ENCODE results near the gene TNFAIP2. TPM values are rescaled to one million over a fixed set of nuclear protein-coding genes. Genes with fewer than 3 reads are reported as not detected.

Gene TNFAIP2
- total RNA-seq, 4 donors from 2014 or later = 56.0 to 215 (median 144) TPM

DNA sequence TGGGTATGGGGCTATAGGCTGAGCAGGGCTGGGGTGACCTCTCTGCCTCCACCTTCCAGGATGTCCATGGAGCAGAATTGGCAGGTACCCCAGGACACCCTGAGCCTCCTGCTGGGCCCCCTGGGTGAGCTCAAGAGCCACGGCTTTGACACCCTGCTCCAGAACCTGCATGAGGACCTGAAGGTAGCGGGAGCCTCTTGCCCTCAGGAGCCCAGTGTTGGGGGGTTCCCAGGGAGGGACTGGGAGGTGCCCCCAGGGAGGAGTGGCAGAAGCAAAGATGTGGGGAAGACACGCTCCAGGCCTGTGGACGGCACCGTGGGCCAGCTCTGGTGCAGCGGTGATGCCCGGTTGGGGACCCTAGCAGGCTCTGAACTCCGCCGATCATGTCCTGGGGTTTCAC is 8.3 kb downstream of the TNFAIP2 start:
- ATAC-seq (ENCODE audit: low FRiP score) = no peak
- DNase-seq (ENCODE audit: low spot score) = no peak

DNA sequence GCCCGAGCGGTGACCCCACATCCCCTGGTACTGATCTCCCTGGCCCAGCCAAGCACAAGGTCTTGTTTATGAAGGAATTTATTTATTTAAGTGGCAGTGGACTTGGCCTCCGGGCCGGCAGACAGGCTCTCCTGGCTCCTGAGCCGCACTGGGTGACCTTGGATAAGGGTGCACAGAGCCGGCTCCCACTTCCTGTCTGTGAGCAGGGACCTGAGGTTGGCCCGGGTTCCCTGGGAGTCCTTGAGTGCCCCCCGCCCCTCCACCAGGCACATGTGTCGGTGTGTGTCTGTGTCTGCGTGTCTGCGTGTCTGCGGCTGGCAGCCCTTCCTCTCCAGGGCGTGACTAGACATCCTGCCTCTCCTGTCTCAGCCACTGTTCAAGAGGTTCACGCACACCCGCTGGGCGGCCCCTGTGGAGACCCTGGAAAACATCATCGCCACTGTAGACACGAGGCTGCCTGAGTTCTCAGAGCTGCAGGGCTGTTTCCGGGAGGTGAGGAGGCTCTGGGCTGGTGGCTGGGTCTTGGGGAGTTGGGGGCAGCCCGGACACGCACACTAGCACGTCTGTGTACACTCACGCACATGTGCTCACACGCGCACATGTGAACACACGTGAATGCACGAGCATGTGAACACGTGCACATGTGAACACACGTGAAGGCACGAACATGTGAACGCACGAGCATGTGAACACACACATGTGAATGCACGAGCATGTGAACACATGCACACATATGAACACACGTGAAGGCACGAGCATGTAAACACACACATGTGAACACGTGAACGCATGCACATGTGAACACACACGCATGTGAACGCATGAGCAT is 9.3 kb downstream of the TNFAIP2 start:
- DNase-seq (ENCODE audit: low spot score) (no peak), ATAC-seq (ENCODE audit: low FRiP score) (no peak)
- TF ChIP-seq, protein P1, sequence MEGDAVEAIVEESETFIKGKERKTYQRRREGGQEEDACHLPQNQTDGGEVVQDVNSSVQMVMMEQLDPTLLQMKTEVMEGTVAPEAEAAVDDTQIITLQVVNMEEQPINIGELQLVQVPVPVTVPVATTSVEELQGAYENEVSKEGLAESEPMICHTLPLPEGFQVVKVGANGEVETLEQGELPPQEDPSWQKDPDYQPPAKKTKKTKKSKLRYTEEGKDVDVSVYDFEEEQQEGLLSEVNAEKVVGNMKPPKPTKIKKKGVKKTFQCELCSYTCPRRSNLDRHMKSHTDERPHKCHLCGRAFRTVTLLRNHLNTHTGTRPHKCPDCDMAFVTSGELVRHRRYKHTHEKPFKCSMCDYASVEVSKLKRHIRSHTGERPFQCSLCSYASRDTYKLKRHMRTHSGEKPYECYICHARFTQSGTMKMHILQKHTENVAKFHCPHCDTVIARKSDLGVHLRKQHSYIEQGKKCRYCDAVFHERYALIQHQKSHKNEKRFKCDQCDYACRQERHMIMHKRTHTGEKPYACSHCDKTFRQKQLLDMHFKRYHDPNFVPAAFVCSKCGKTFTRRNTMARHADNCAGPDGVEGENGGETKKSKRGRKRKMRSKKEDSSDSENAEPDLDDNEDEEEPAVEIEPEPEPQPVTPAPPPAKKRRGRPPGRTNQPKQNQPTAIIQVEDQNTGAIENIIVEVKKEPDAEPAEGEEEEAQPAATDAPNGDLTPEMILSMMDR (IDR thresholded peaks at IDR 0.05) = no peak

More for the DNA sequence above, 8.3 kb downstream of the TNFAIP2 start:
- TF ChIP-seq, protein P1 (IDR thresholded peaks at IDR 0.05) = no peak

DNA sequence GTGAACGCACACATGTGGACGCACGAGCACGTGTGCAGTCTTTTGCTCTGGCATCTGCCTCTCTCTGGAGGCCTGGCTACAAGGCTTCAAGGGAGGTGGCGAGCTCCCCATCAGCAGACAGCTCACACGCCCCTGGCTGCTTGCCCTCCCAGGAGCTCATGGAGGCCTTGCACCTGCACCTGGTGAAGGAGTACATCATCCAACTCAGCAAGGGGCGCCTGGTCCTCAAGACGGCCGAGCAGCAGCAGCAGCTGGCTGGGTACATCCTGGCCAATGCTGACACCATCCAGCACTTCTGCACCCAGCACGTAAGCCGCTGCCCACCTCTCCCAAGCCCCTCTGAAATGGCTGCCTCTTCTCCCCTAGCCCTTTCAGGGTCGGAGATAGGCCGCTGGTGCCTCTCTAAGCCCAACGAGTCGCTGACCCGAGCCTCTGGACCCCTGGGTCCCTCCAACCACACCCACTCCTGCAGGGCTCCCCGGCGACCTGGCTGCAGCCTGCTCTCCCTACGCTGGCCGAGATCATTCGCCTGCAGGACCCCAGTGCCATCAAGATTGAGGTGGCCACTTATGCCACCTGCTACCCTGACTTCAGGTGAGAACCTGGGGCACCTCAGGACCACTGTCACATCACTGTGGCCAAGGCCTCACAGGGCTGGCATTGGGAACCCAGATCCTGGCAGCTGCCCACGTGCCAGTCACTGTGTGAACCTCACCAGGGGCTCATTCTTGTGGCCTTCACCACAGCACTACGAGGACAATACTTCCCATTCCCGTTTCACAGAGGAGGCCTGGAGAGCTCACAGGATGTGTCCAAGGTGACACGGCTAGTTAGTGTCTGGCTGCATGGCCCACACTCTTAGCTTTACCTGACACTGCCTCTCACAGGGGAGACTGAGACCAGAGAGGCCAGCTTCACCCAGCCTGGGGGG is 10.2 kb downstream of the TNFAIP2 start:
- TF ChIP-seq, protein P1 (IDR thresholded peaks at IDR 0.05) = no peak
- no peak for DNase-seq (ENCODE audit: low spot score)

DNA sequence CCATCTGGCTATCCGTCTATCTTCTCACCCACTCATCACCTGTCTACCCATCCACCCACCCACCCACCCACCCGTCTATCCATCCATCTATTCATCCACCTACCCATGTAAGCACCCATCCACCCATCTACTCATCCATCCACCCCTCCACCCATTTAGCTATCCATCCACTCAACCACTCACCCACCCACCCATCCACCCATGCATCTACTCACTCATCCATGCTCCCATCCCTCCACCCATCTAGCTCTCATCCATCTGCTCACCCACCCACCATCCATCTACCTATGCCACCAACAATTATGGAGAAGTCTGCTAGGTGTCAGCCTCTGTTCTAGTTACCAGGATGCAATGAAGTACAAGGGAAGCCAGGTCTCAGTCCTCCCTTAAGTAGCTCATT is 11.1 kb downstream of the TNFAIP2 start:
- no peak for DNase-seq (ENCODE audit: low spot score)
- TF ChIP-seq, protein P1 (IDR thresholded peaks at IDR 0.05) = no peak
- no peak for ATAC-seq (ENCODE audit: low FRiP score)

More for the DNA sequence above, 10.2 kb downstream of the TNFAIP2 start:
- ATAC-seq (ENCODE audit: low FRiP score) = no peak

DNA sequence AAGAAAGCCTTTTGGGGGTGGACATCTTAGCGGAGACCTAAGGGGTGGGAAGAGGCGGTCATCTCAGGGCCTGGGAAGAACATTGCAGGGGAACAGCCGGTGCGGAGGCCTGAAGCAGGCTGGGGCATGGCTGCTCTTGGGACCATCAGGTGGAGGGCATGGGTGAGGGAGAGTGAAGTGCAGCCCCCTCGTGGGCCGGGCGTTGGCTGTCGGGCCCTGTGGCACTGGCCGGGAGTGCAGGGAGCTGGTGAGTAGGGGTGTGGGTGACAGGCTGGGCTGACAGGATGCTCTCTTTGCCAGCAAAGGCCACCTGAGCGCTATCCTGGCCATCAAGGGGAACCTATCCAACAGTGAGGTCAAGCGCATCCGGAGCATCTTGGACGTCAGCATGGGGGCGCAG is 11.7 kb downstream of the TNFAIP2 start:
- TF ChIP-seq, protein P1 (IDR thresholded peaks at IDR 0.05) = no peak
- ATAC-seq (ENCODE audit: low FRiP score) (no peak), DNase-seq (ENCODE audit: low spot score) (no peak)

DNA sequence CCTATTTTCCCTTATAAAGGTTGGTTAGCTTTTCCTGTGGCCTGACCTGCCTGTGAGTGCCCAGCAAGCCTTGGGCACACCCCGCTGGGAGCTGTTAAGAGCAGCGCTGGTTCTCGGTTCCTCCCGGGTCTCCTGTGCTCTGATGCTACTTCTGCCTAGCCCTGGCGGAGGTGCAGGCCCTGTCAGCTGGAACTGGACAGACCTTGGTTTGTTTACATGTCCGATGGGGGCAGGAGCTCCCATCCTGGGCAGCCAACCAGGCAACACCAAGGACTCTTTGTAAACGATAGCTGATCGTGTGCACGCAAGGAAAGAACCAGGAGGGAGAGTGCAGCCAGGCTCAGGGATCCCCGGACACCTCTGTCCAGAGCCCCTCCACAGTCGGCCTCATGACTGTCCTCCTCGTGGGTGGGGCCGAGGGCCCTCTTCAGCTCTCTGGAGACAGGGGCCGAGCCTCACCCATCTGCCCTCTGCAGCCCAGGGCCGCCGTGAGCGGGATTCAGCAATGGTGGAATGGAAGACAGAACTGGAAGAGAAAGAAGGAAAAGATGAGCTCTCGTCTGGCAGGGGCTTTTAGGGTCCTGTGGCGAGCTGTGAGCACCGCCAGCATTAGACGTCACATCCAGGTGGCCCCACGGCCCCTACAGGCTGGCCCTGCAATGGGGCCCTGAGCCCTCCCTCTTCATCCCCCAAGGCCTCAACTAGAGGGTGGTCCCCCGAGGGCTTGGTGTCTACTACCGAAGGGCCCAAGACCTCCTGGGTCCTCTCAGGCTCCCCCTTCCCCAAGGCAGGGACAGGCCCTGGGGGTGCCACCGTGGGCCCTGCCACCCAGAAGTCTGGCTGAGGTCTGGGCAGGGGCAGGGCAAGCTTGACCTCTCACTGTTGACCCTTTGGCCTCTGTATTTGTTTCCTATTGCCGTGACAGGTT is 12.3 kb downstream of the TNFAIP2 start:
- ATAC-seq (ENCODE audit: low FRiP score) (no peak), DNase-seq (ENCODE audit: low spot score) (no peak)
- TF ChIP-seq, protein P1 (IDR thresholded peaks at IDR 0.05) = no peak
